AG04450 (cell line): ENCODE data around the gene SYT2. TPM values are rescaled to one million over a fixed set of nuclear protein-coding genes. Genes with fewer than 3 reads are reported as not detected.

ENCODE experiments used
- CTCF ChIA-PET: fragments of 300-600, 350-600 bp; formaldehyde crosslinking; extraction: SDS; loops from one replicate; lab custom pipeline; 2022; ENCODE audit warnings: antibody characterized with exemption, inconsistent platforms; lab: Charles Lee
- POLR2A ChIA-PET: fragments of 350-600 bp; formaldehyde crosslinking; extraction: SDS; loops from one replicate; lab custom pipeline; 2021; ENCODE audit warnings: antibody characterized with exemption, inconsistent platforms; lab: Yijun Ruan, JAX
- DNase-seq: peaks from one replicate; pipeline ENCODE4 v3.0.0-alpha.2; 2011; ENCODE audit warnings: low read depth, low spot score
- H3K27ac ChIP-seq: one replicate; pipeline ENCODE4 v1.5.1; 2012; ENCODE audit warnings: low read depth, low read length, control low read depth
- H3K27me3 ChIP-seq: one replicate; pipeline ENCODE4 v1.6.0; 2012; ENCODE audit warnings: low read length; ENCODE audit not compliant: control insufficient read depth, insufficient read depth
- H3K4me3 ChIP-seq: 2 replicates; pipeline ENCODE4 v1.5.1; 2011; ENCODE audit warnings: mild to moderate bottlenecking, low read depth, low read length, control low read depth
- H3K9me3 ChIP-seq: 2 replicates; pipeline ENCODE4 v1.5.1; 2012; ENCODE audit warnings: low read length; ENCODE audit not compliant: control insufficient read depth, insufficient read depth
- polyA plus RNA-seq: library from polyadenylated mRNA; depleted of rRNA; stranded (reverse); fragments of >200 nt; gene quantifications from 2 replicates; pipeline ENCODE4 v1.2.3, GENCODE V29; 2011
- TF ChIP-seq, protein P1 (sequence below): IDR thresholded peaks from 2 replicates; pipeline ENCODE4 v1.5.1; 2011; ENCODE audit warnings: low read depth, low read length, control low read depth, inconsistent platforms

Gene SYT2
- polyA plus RNA-seq, 1 experiment = 0.01 TPM

DNA sequence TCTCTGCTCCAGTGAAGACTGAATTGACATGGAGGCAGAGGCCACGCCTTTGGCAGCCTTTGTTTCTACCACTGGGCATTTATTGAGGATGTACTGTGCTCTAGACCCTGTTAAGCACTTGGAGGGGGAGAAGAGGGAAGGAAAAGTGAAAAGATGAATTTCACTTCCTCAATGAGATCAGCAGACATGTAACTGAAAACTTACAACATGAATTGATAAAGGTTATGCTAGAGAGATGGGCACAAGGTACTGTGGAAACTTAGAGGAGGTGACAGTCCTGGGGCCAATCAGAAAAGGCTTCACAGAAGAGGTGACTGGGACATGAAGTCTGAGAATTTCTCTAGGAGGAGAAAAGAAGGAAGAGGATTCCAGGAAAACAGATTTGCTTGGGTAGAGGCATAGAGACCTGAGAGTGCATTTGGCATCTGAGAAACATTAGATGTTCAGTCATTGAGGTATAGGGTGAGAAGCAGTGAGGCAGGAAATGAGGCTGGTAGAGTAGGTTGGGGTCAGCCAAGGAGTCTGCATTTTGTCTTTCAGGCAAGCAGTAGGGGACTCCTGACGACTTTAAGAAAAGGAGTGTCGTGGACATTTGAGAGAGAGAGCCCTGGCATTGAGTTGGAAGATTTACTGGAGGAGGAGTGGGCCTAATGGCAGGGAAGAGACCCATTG, 113.0 kb downstream of the SYT2 start:
- Histone ChIP-seq H3K4me3 (no peak overlapping the region), H3K9me3 (peaks cover 3% of the 10 kb centered on the region; the same call in 1 of the 2 replicates), H3K27me3 (no peaks in the 10 kb centered on the region), H3K27ac (no peak overlapping the region)
- ChIA-PET CTCF (no interaction called here), POLR2A (no interaction called here)
- TF ChIP-seq, protein P1, sequence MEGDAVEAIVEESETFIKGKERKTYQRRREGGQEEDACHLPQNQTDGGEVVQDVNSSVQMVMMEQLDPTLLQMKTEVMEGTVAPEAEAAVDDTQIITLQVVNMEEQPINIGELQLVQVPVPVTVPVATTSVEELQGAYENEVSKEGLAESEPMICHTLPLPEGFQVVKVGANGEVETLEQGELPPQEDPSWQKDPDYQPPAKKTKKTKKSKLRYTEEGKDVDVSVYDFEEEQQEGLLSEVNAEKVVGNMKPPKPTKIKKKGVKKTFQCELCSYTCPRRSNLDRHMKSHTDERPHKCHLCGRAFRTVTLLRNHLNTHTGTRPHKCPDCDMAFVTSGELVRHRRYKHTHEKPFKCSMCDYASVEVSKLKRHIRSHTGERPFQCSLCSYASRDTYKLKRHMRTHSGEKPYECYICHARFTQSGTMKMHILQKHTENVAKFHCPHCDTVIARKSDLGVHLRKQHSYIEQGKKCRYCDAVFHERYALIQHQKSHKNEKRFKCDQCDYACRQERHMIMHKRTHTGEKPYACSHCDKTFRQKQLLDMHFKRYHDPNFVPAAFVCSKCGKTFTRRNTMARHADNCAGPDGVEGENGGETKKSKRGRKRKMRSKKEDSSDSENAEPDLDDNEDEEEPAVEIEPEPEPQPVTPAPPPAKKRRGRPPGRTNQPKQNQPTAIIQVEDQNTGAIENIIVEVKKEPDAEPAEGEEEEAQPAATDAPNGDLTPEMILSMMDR = no peak
- no peak for DNase-seq

DNA sequence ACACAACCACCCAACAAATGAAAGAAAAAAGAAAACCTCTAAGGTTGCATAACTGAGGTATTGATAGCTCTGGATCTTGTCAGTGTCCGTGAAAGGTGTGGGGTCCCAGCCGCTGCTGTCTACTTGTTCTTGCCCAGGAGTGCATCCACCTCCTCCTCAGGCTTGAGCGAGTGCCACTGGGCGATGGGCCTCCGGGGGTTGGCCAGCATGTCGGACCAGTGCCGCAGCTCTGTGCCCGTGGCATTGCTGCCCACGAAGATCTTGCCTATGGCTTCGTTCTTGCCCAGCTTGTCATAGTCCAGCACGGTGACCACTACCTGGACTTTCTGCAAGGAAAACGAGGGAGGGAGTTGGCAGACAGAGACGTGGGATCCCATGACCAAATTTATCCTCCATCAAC, 113.6 kb downstream of the SYT2 start:
- no peaks in the 10 kb centered on the region for H3K27me3 ChIP-seq
- H3K4me3 ChIP-seq = no peak overlapping the region
- ChIA-PET POLR2A (no interaction called here), CTCF (interaction anchor here (1.5 kb wide), 1 partner anchor 25 kb away, joined by 3 read pairs; no protein-coding TSS in a partner anchor)
- TF ChIP-seq, protein P1 = no peak
- no peak overlapping the region for H3K27ac ChIP-seq
- DNase-seq = no peak
- peaks cover 3% of the 10 kb centered on the region; the same call in 1 of the 2 replicates for H3K9me3 ChIP-seq

DNA sequence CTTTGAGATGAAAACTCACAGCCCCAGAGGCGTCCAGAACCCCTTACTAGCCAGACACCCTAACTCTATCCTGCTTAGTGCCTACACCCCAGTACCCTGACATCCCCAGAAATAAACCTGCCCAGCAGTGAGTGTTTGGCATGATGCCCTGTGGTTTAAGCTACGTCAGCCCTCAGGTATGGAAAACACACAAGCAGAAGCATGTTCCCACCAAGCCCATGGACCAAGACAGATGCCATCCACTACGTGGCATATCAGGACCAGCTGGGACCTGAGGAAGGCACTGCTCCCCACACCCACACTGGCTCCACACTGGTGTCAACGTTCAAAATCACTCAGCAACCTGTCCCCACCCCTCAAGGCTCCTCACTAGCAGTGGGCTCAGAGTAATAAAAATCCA, 116.4 kb downstream of the SYT2 start:
- ChIA-PET POLR2A (interaction anchor here (0.5 kb wide), 1 partner anchor 38 kb away, joined by 4 read pairs; no protein-coding TSS in a partner anchor), CTCF (interaction anchor here (1.2 to 1.3 kb wide), 2 partner anchors 22 to 130 kb away, joined by 3 read pairs; no protein-coding TSS in a partner anchor)
- Histone ChIP-seq H3K4me3 (no peak overlapping the region), H3K27ac (no peak overlapping the region), H3K9me3 (peaks cover 3% of the 10 kb centered on the region; the same call in 1 of the 2 replicates), H3K27me3 (no peaks in the 10 kb centered on the region)
- DNase-seq = no peak
- TF ChIP-seq, protein P1 = no peak

DNA sequence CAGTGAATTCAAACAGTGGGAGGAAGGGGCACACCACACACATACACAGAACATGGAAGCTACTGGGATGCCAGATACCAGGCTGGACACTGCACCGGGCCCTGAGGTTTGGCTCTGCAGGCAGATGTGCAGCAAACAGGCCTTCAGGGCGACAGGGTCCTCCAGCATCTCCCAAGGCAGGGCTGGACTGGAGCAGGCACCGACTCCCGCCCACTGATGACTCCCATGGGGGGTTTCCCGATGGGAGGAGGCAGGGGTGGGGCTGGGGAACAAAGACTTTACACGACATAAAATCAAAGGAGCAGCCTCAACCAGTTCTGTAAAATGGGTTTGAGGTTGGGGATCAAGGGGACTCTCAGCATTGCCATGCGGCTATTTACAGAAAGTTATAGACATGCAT, 118.1 kb downstream of the SYT2 start:
- TF ChIP-seq, protein P1 = no peak
- ChIA-PET POLR2A (no interaction called here), CTCF (interaction anchor here (0.7 kb wide), 1 partner anchor 8 kb away, joined by 3 read pairs; no protein-coding TSS in a partner anchor)
- DNase-seq = no peak
- Histone ChIP-seq H3K27me3 (no peaks in the 10 kb centered on the region), H3K4me3 (no peak overlapping the region), H3K9me3 (peaks cover 3% of the 10 kb centered on the region; the same call in 1 of the 2 replicates), H3K27ac (no peak overlapping the region)

DNA sequence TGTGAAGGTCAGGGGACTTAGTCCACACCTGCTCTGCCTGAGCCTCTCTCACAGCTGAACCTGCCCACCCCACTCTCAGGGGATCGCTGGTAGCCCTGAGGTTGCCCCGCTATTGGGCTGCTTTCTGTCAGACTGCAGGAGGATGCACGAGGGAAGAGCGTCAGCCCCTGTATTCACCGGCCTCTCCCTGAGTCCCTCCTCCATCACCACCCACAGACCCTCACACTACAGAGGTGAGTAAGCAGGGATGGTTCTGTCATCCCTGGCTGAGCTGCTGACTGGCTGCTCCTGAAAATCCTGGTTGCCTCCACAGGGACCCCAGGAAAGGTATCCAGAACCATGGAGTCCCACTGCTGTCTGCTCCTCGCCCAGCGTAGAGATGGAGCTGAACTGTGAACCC, 118.7 kb downstream of the SYT2 start:
- ChIA-PET CTCF (interaction anchor here (0.7 to 2.5 kb wide), 1 partner anchor 9 kb away, joined by 3 to 10 read pairs; no protein-coding TSS in a partner anchor), POLR2A (no interaction called here)
- H3K4me3 ChIP-seq = no peak overlapping the region
- no peak for DNase-seq
- TF ChIP-seq, protein P1 = no peak
- H3K27ac ChIP-seq = no peak overlapping the region
- no peaks in the 10 kb centered on the region; the same call in 1 of the 2 replicates for H3K9me3 ChIP-seq
- no peaks in the 10 kb centered on the region for H3K27me3 ChIP-seq
